Trophoblast cell (in vitro differentiated cells and primary cell): ENCODE measurements around the gene PCSK6.
A peak's percentile ranks its signal among the peaks of the same experiment; 100 is the strongest.
"Not testable (repeated sequence)": the region's sequence is repeated elsewhere in the genome, so short reads cannot be mapped to it uniquely, and the experiment has no call there.

Experiments
- DNase-seq, 2 donors: peaks; one replicate each; pipeline ENCODE4 v3.0.0-alpha.2; 2016
- H2AFZ ChIP-seq: 2 replicates; pipeline ENCODE4 v1.6.1; 2013; ENCODE audit warnings: low read length, moderate library complexity, mild to moderate bottlenecking; ENCODE audit not compliant: insufficient read depth, poor library complexity
- H2AK5ac ChIP-seq: 2 replicates; pipeline ENCODE4 v1.6.1; 2013; ENCODE audit warnings: mild to moderate bottlenecking, low read length
- H2BK120ac ChIP-seq: 2 replicates; pipeline ENCODE4 v1.6.1; 2013; ENCODE audit warnings: low read length, mild to moderate bottlenecking, moderate library complexity; ENCODE audit not compliant: insufficient read depth, poor library complexity
- H2BK12ac ChIP-seq: 2 replicates; pipeline ENCODE4 v1.6.1; 2013; ENCODE audit warnings: mild to moderate bottlenecking, low read length, moderate library complexity
- H2BK5ac ChIP-seq: 2 replicates; pipeline ENCODE4 v1.6.1; 2013; ENCODE audit warnings: low read length, low read depth, moderate library complexity, mild to moderate bottlenecking; ENCODE audit not compliant: poor library complexity
- H3K14ac ChIP-seq: 2 replicates; pipeline ENCODE4 v1.6.1; 2013; ENCODE audit warnings: mild to moderate bottlenecking, low read length
- H3K18ac ChIP-seq: 2 replicates; pipeline ENCODE4 v1.6.1; 2013; ENCODE audit warnings: mild to moderate bottlenecking, low read length
- H3K23ac ChIP-seq: 2 replicates; pipeline ENCODE4 v1.6.1; 2013; ENCODE audit warnings: low read length
- H3K27ac ChIP-seq: 2 replicates; pipeline ENCODE4 v1.5.1; 2013; ENCODE audit warnings: low read depth, mild to moderate bottlenecking, inconsistent platforms, low read length, moderate library complexity
- H3K27me3 ChIP-seq: 2 replicates; pipeline ENCODE4 v1.6.1; 2013; ENCODE audit warnings: inconsistent platforms, mild to moderate bottlenecking, low read length, moderate library complexity; ENCODE audit not compliant: insufficient read depth
- H3K36me3 ChIP-seq, 2 experiments: 1 replicate in 1 of 2; 2 replicates in 1 of 2; pipeline ENCODE4 v1.6.1; 2013; ENCODE audit warnings: low read length in 2 of 2, mild to moderate bottlenecking in 2 of 2, moderate library complexity in 1 of 2; ENCODE audit not compliant: insufficient read depth in 2 of 2, control insufficient read depth in 1 of 2
- H3K4ac ChIP-seq: 2 replicates; pipeline ENCODE4 v1.6.1; 2013; ENCODE audit warnings: low read depth, mild to moderate bottlenecking, low read length, moderate library complexity
- H3K4me1 ChIP-seq, 2 experiments: 1 replicate in 1 of 2; 2 replicates in 1 of 2; pipeline ENCODE4 v1.6.1; 2013; ENCODE audit warnings: low read length in 2 of 2, mild to moderate bottlenecking in 2 of 2, moderate library complexity in 1 of 2; ENCODE audit not compliant: insufficient read depth in 2 of 2, control insufficient read depth in 1 of 2
- H3K4me2 ChIP-seq: 2 replicates; pipeline ENCODE4 v1.6.1; 2013; ENCODE audit warnings: inconsistent platforms, mild to moderate bottlenecking, low read length, moderate library complexity
- H3K4me3 ChIP-seq: 2 replicates; pipeline ENCODE4 v1.5.1; 2013; ENCODE audit warnings: mild to moderate bottlenecking, low read depth, low read length, inconsistent platforms
- H3K79me1 ChIP-seq: one replicate; pipeline ENCODE4 v1.6.1; 2013; ENCODE audit warnings: low read length
- H3K79me2 ChIP-seq: 2 replicates; pipeline ENCODE4 v1.6.1; 2013; ENCODE audit warnings: low read length, mild to moderate bottlenecking; ENCODE audit not compliant: control insufficient read depth, insufficient read depth, poor library complexity
- H3K9ac ChIP-seq: 2 replicates; pipeline ENCODE4 v1.6.1; 2013; ENCODE audit warnings: mild to moderate bottlenecking, low read length
- H3K9me3 ChIP-seq: 2 replicates; pipeline ENCODE4 v1.6.1; 2013; ENCODE audit warnings: low read depth, mild to moderate bottlenecking, control low read depth, inconsistent platforms, low read length; ENCODE audit not compliant: insufficient read depth
- H4K12ac ChIP-seq: 2 replicates; pipeline ENCODE4 v1.6.1; 2013; ENCODE audit warnings: low read depth, mild to moderate bottlenecking, low read length, moderate library complexity
- H4K8ac ChIP-seq: 2 replicates; pipeline ENCODE4 v1.6.1; 2013; ENCODE audit warnings: low read depth, mild to moderate bottlenecking, low read length, moderate library complexity
- H4K91ac ChIP-seq: one replicate; pipeline ENCODE4 v1.6.1; 2013; ENCODE audit warnings: low read depth, mild to moderate bottlenecking, low read length, moderate library complexity
- WGBS: extraction: QIAGEN DNeasy Blood & Tissue Kit; methylation state at CpG from one replicate; pipeline ENCODE4 v1.1.7; 2013; ENCODE audit warnings: missing lambda C conversion rate; ENCODE audit not compliant: insufficient read length, insufficient coverage; ENCODE audit errors: extremely low coverage; 5-methylcytosine and 5-hydroxymethylcytosine counted together

PCSK6 gene

DNA sequence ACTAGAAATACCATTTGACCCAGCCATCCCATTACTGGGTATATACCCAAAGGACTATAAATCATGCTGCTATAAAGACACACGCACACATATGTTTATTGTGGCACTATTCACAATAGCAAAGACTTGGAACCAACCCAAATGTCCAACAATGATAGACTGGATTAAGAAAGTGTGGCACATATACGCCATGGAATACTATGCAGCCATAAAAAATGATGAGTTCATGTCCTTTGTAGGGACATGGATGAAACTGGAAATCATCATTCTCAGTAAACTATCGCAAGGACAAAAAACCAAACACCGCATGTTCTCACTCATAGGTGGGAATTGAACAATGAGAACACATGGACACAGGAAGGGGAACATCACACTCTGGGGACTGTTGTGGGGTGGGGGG, 86.6 kb downstream of the PCSK6 start:
- H3K27ac ChIP-seq, H3K4me3 ChIP-seq, H3K14ac ChIP-seq, H2BK5ac ChIP-seq, H3K9me3 ChIP-seq, H2AFZ ChIP-seq, H2BK120ac ChIP-seq, DNase-seq, H3K23ac ChIP-seq, H2AK5ac ChIP-seq, H3K9ac ChIP-seq, H3K4ac ChIP-seq, H3K79me1 ChIP-seq, H4K8ac ChIP-seq, H3K27me3 ChIP-seq, H2BK12ac ChIP-seq, H4K12ac ChIP-seq, H4K91ac ChIP-seq, H3K79me2 ChIP-seq, H3K4me1 ChIP-seq, H3K18ac ChIP-seq, H3K4me2 ChIP-seq, H3K36me3 ChIP-seq: not testable (repeated sequence)
- no CpG with 5 or more reads among the region's 4 CpGs for WGBS

DNA sequence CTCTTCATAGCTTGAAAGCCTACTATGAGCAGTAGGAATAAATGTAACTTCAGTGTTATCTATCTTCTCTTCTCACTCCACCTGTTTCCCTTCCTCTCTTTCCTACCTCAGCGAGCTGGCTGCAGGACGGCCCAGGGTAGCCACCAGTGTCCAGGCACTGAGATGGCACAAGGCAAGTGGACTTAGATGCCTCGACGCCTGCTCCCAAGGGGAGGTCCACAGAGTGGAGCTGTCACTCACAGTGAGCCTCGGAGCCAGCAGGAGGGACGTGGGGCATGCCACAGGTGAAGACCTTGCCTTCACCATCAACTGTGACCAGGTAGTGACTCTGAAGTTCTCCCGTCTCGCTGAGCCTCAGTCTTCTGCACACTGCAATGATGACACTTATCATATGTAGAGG, 88.2 kb downstream of the PCSK6 start:
- H3K79me1 ChIP-seq: no peaks in the 10 kb centered on the region
- H4K12ac ChIP-seq: no peak overlapping the region
- H2BK12ac ChIP-seq: no peak overlapping the region
- H3K36me3 ChIP-seq: no peaks in the 10 kb centered on the region
- no peak for DNase-seq
- H2BK120ac ChIP-seq: no peak overlapping the region
- H2BK5ac ChIP-seq: no peak overlapping the region
- no peaks in the 10 kb centered on the region for H3K9me3 ChIP-seq
- H4K8ac ChIP-seq: no peak overlapping the region
- H2AK5ac ChIP-seq: no peak overlapping the region
- no peaks in the 10 kb centered on the region for H3K4me1 ChIP-seq
- H3K79me2 ChIP-seq: no peaks in the 10 kb centered on the region
- H3K27ac ChIP-seq: no peak overlapping the region
- no peak overlapping the region for H2AFZ ChIP-seq
- no peak overlapping the region for H4K91ac ChIP-seq
- H3K14ac ChIP-seq: no peak overlapping the region
- H3K23ac ChIP-seq: no peak overlapping the region
- no peak overlapping the region for H3K4me3 ChIP-seq
- no peak overlapping the region for H3K4me2 ChIP-seq
- H3K4ac ChIP-seq: no peak overlapping the region
- H3K9ac ChIP-seq: no peak overlapping the region
- no peak overlapping the region for H3K18ac ChIP-seq
- no CpG with 5 or more reads among the region's 8 CpGs for WGBS
- H3K27me3 ChIP-seq: no peaks in the 10 kb centered on the region

DNA sequence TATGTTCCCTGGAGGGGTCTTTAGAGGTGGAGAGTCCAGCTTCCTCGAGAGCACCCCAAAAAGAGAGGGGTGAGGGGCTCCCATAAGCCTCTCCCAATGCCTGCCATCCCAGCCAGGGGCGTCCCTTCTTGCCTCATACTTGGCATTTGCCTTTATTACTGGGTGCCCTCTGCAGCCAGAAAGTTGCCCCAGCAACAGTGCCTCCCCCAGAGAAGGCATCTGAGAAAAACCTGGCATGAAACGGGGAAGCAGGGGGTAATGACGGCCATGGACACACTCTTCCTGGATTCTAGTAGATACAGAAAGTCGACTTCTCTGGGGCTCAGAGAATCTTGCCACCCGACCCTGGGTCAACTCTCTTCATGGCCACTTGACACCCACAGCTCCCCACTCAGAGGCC, 90.1 kb downstream of the PCSK6 start:
- no peak overlapping the region for H3K18ac ChIP-seq
- no peaks in the 10 kb centered on the region for H3K27me3 ChIP-seq
- WGBS: no CpG with 5 or more reads among the region's 6 CpGs
- no peaks in the 10 kb centered on the region for H3K9me3 ChIP-seq
- H4K12ac ChIP-seq: no peak overlapping the region
- H3K23ac ChIP-seq: no peak overlapping the region
- H2AFZ ChIP-seq: no peak overlapping the region
- H3K14ac ChIP-seq: no peak overlapping the region
- no peak overlapping the region for H3K4me2 ChIP-seq
- H3K4me3 ChIP-seq: no peak overlapping the region
- no peaks in the 10 kb centered on the region for H3K79me2 ChIP-seq
- H2BK12ac ChIP-seq: no peak overlapping the region
- no peak overlapping the region for H3K27ac ChIP-seq
- H4K91ac ChIP-seq: no peak overlapping the region
- H3K9ac ChIP-seq: peak overlapping the region; percentile 7
- H3K36me3 ChIP-seq: no peaks in the 10 kb centered on the region
- no peak overlapping the region for H3K4ac ChIP-seq
- no peaks in the 10 kb centered on the region for H3K4me1 ChIP-seq
- no peak for DNase-seq
- H4K8ac ChIP-seq: no peak overlapping the region
- H2BK120ac ChIP-seq: no peak overlapping the region
- no peak overlapping the region for H2BK5ac ChIP-seq
- no peaks in the 10 kb centered on the region for H3K79me1 ChIP-seq
- no peak overlapping the region for H2AK5ac ChIP-seq

DNA sequence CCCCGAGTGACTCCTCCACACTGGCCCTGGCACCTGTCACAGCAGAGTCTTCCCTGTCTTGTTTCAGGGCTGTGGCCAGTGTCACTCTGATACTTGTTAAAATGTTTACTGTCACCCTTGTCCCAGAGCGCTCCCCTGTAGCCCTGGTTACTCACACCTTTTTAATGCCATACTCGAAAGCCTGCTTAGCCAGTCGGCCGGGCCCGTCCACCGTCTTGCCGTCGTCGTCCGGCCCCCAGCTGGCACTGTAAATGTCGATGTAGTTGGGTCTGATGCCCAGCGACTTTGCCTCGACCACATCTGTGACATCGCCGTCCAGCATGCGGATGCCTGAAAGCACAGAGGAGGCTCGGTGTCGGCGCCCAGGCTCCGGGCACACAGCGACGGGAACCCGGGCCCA, 91.3 kb downstream of the PCSK6 start:
- WGBS: no CpG with 5 or more reads among the region's 24 CpGs
- H4K8ac ChIP-seq: no peak overlapping the region
- H3K4ac ChIP-seq: no peak overlapping the region

More for the DNA sequence above, 91.3 kb downstream of the PCSK6 start:
- H4K91ac ChIP-seq: no peak overlapping the region
- no peak overlapping the region for H3K18ac ChIP-seq
- H3K79me1 ChIP-seq: no peaks in the 10 kb centered on the region
- no peak overlapping the region for H2BK120ac ChIP-seq
- DNase-seq: no peak
- H3K79me2 ChIP-seq: no peaks in the 10 kb centered on the region
- no peaks in the 10 kb centered on the region for H3K27me3 ChIP-seq
- H3K27ac ChIP-seq: no peak overlapping the region
- H3K23ac ChIP-seq: no peak overlapping the region
- H2BK12ac ChIP-seq: no peak overlapping the region
- no peak overlapping the region for H3K9ac ChIP-seq
- no peaks in the 10 kb centered on the region for H3K4me1 ChIP-seq
- H2AK5ac ChIP-seq: no peak overlapping the region
- no peak overlapping the region for H2BK5ac ChIP-seq
- H2AFZ ChIP-seq: no peak overlapping the region
- H3K36me3 ChIP-seq: no peaks in the 10 kb centered on the region
- H3K4me2 ChIP-seq: no peak overlapping the region
- no peaks in the 10 kb centered on the region for H3K9me3 ChIP-seq
- no peak overlapping the region for H4K12ac ChIP-seq
- no peak overlapping the region for H3K14ac ChIP-seq
- no peak overlapping the region for H3K4me3 ChIP-seq
